Stimulated activated naive CD4-positive, alpha-beta T cell (primary cell): ENCODE measurements around the gene PIGU.

Source experiments
- DNase-seq, 6 experiments: peaks; one replicate each; lab custom pipeline; 2025; lab: John Stamatoyannopoulos, UW

PIGU gene

DNA sequence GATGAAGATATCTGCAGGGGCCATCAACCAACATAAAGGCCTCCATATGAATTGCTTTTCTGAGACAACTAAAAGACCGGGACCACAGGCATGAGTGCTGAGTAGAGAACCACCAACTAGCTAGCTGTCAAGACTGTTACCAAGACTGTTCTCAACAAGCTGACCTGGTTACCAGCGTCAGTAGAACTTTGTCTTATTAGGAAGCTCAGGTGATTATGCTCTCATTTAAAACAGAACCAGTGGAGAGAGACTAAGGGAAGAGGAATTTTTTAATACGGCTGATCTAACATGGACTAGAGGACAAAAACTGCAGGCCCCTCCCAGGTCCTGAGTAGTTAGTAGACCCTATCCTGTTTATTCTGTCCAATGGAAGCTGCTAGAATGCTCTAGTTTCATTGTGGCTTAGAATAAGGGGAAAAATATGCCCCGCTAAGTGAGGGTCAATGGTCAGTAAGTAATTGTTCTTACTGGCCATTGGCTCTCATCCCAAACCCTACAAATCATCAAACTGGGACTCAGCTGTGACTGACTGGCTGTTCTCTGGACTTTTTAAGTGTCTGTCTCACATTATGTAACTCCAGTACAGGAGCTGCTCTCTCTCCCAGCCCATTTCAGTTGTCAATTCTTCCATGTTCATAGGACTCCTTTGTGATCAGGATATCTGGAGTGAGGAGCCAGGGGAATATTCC lies 164.5 kb downstream of the PIGU start:
- DNase-seq = no peak

GRCh38 chr20:34511891-34512265 lies 165.0 kb downstream of the PIGU start:
- DNase-seq = no peak

GRCh38 chr20:34510575-34510974 lies 166.3 kb downstream of the PIGU start:
- no peak for DNase-seq
